Endothelial cell of umbilical vein (primary cell): Measurements from ENCODE around the gene LRRC38.
"Not testable (repeated sequence)": the region's sequence is repeated elsewhere in the genome, so short reads cannot be mapped to it uniquely, and the experiment has no call there.

ENCODE experiments used
- EZH2 ChIP-seq: IDR thresholded peaks from 2 replicates; pipeline ENCODE4 v1.6.1; 2012; ENCODE audit warnings: borderline replicate concordance, low read depth, mild to moderate bottlenecking, moderate library complexity, low read length, inconsistent platforms; ENCODE audit not compliant: severe bottlenecking
- POLR2A ChIP-seq: IDR thresholded peaks from 2 replicates; pipeline ENCODE4 v1.6.1; 2012; ENCODE audit warnings: low read depth, mild to moderate bottlenecking, control low read depth, low read length
- TF ChIP-seq, protein P1 (sequence below), 2 donors: IDR thresholded peaks; 1 replicate in 1 of 2; 2 replicates in 1 of 2; pipeline ENCODE4 v1.5.1; 2011; ENCODE audit warnings: low read length in 2 of 2, mild to moderate bottlenecking in 2 of 2, moderate library complexity in 2 of 2, control low read depth in 1 of 2, inconsistent platforms in 1 of 2, low read depth in 1 of 2; ENCODE audit not compliant: insufficient read depth in 1 of 2; ENCODE audit errors: extremely low read depth in 1 of 2

DNA sequence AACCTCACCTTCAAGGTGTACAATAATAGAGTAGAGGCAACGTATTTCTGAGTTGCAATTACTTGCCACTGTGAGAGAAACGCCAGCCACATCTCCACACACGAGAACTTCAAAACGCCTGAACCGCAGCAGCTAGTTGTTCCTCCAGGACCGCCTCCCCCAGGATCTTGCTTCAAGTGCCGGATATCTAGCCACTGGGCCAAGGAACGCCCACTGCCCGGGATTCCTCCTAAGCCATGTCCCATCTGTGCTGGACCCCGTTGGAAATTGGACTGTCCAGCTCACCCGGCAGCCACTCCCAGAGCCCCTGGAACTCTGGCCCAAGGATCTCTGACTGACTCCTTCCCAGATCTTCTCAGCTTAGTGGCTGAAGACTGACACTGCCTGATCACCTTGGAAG is 49.2 kb upstream of the LRRC38 start:
- not testable (repeated sequence) for TF ChIP-seq EZH2, POLR2A
- TF ChIP-seq, protein P1, sequence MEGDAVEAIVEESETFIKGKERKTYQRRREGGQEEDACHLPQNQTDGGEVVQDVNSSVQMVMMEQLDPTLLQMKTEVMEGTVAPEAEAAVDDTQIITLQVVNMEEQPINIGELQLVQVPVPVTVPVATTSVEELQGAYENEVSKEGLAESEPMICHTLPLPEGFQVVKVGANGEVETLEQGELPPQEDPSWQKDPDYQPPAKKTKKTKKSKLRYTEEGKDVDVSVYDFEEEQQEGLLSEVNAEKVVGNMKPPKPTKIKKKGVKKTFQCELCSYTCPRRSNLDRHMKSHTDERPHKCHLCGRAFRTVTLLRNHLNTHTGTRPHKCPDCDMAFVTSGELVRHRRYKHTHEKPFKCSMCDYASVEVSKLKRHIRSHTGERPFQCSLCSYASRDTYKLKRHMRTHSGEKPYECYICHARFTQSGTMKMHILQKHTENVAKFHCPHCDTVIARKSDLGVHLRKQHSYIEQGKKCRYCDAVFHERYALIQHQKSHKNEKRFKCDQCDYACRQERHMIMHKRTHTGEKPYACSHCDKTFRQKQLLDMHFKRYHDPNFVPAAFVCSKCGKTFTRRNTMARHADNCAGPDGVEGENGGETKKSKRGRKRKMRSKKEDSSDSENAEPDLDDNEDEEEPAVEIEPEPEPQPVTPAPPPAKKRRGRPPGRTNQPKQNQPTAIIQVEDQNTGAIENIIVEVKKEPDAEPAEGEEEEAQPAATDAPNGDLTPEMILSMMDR (IDR thresholded peaks at IDR 0.05; ENCODE audit: extremely low read depth in 1 of 2, insufficient read depth in 1 of 2, low read depth in 1 of 2, low read length in 2 of 2): not testable (repeated sequence)
